ENCODE measurements around the gene FHIT. TPM values are rescaled to one million over a fixed set of nuclear protein-coding genes. Genes with fewer than 3 reads are reported as not detected.

The FHIT gene
- total and polyA plus RNA-seq, 2 of the 4 experiments (the other 2 are of a cell fraction) = 0.07 TPM; not detected in 1

- ChIA-PET CTCF (no interaction called here), POLR2A (ENCODE audit: unreplicated experiment) (no interaction called here)
- in situ Hi-C loops (cut with MboI; ENCODE audit: low sequenced_read_pairs) (loop anchor here (10.0 kb wide), 1 partner anchor 65 kb away; no protein-coding TSS in a partner anchor), dilution Hi-C loops (cut with HindIII; ENCODE audit: low sequenced_read_pairs, unreplicated experiment) (no loop called here), intact Hi-C loops (cut with micrococcal nuclease) (no loop called here)
- Histone ChIP-seq H4K8ac (ENCODE audit: low read depth in 2 of 2, low read length in 2 of 2) (no peak overlapping the region), H3K9me1 (ENCODE audit: insufficient read depth, low read length) (no peaks in the 10 kb centered on the region), H3K27me3 (ENCODE audit: control insufficient read depth, insufficient read depth, low read length) (no peaks in the 10 kb centered on the region), H3K9me3 (ENCODE audit: control insufficient read depth, insufficient read depth, low read length) (no peaks in the 10 kb centered on the region), H2BK15ac (ENCODE audit: low read depth, low read length) (no peak overlapping the region), H3K4ac (ENCODE audit: low read depth, low read length) (no peak overlapping the region), H2AK9ac (replicated peaks; ENCODE audit: low read depth, low read length, poor library complexity) (no peak overlapping the region), H2BK5ac (ENCODE audit: low read depth, low read length, poor library complexity, severe bottlenecking) (no peak overlapping the region), H3K36me3 (ENCODE audit: control insufficient read depth, insufficient read depth, low read length) (no peaks in the 10 kb centered on the region), H2AK5ac (ENCODE audit: low read depth, low read length) (no peak overlapping the region), H4K91ac (ENCODE audit: insufficient read depth, low read depth, low read length) (no peak overlapping the region), H2AFZ (replicated peaks; ENCODE audit: low read length, poor library complexity) (no peak overlapping the region), H3K18ac (ENCODE audit: low read depth, low read length) (no peak overlapping the region), H2BK20ac (ENCODE audit: low read depth, low read length) (no peak overlapping the region), H3K14ac (replicated peaks; ENCODE audit: low read depth, low read length) (no peak overlapping the region), H3K4me3 (ENCODE audit: insufficient read depth, low read depth, low read length) (no peak overlapping the region), H4K20me1 (ENCODE audit: insufficient read depth, low read length) (no peaks in the 10 kb centered on the region), H3K4me2 (ENCODE audit: low read depth, low read length) (no peak overlapping the region), H3K56ac (ENCODE audit: extremely low read depth, insufficient read depth, low read length) (no peak overlapping the region), H3K23ac (ENCODE audit: low read depth, low read length) (no peak overlapping the region), H3K27ac (ENCODE audit: insufficient read depth, low read length) (no peak overlapping the region), H3K4me1 (ENCODE audit: control insufficient read depth, insufficient read depth, low read length) (no peaks in the 10 kb centered on the region), H2BK120ac (ENCODE audit: low read depth, low read length) (no peak overlapping the region), H4K5ac (ENCODE audit: low read depth, low read length) (no peak overlapping the region), H3K9ac (ENCODE audit: low read depth, low read length) (no peak overlapping the region), H3K79me1 (ENCODE audit: low read depth in 1 of 2, low read length in 2 of 2) (no peaks in the 10 kb centered on the region)
- DNase-seq (no peak), ATAC-seq (ENCODE audit: low read depth) (no peak)
- TF ChIP-seq CTCF (conservative IDR thresholded peaks at IDR 0.05; ENCODE audit: low read depth, low read length) (no peak), RAD21 (IDR thresholded peaks at IDR 0.05; ENCODE audit: low read length) (no peak), MAZ (IDR thresholded peaks at IDR 0.05; ENCODE audit: borderline replicate concordance, low read depth, low read length) (no peak), MAFK (IDR thresholded peaks at IDR 0.05; ENCODE audit: low read depth, low read length) (no peak), RCOR1 (IDR thresholded peaks at IDR 0.05; ENCODE audit: insufficient replicate concordance, low read length) (no peak), BHLHE40 (IDR thresholded peaks at IDR 0.05; ENCODE audit: low read depth, low read length) (no peak), SMC3 (IDR thresholded peaks at IDR 0.05; ENCODE audit: low read depth, low read length) (no peak), POLR2A (IDR thresholded peaks at IDR 0.05; ENCODE audit: low read depth, low read length) (no peak), FOS (IDR thresholded peaks at IDR 0.05; ENCODE audit: low read depth, low read length) (no peak), NFE2L2 (IDR thresholded peaks at IDR 0.05; ENCODE audit: low read depth, low read length) (no peak), ELK1 (IDR thresholded peaks at IDR 0.05; ENCODE audit: borderline replicate concordance, low read depth, low read length) (no peak), CHD1 (IDR thresholded peaks at IDR 0.05; ENCODE audit: low read depth, low read length) (no peak)
- no CpG with 5 or more reads among the region's 4 CpGs for WGBS, 2 experiments (ENCODE audit: extremely low coverage in 2 of 2, insufficient read length in 1 of 2)
- no TSS peak for BruUV-seq (replicated peaks)
These were observed 641.8 kb downstream of the FHIT start for GRCh38 chr3:60609446-60609845.
